ENCODE data around the gene PBX3.
A peak's percentile ranks its signal among the peaks of the same experiment; 100 is the strongest.

The PBX3 gene

GRCh38 chr9:125747765-125748445 lies 732 bp downstream of the PBX3 start:
- no peak for TF ChIP-seq CTCF (conservative IDR thresholded peaks at IDR 0.05; ENCODE audit: low read depth, low read length)
- peak; percentile 27 for DNase-seq (ENCODE audit: low read depth)
- peak overlapping the region; percentile 87 for H3K4me3 ChIP-seq (ENCODE audit: low read depth, low read length)

GRCh38 chr9:125748446-125749099 lies 1.4 kb downstream of the PBX3 start:
- DNase-seq (ENCODE audit: low read depth): peak; percentile 28
- TF ChIP-seq CTCF (conservative IDR thresholded peaks at IDR 0.05; ENCODE audit: low read depth, low read length): no peak
- peak overlapping the region; percentile 87 for H3K4me3 ChIP-seq (ENCODE audit: low read depth, low read length)

GRCh38 chr9:125749287-125749935 lies 2.2 kb downstream of the PBX3 start:
- peak overlapping the region; percentile 87 for H3K4me3 ChIP-seq (ENCODE audit: low read depth, low read length)
- DNase-seq (ENCODE audit: low read depth): no peak
- no peak for TF ChIP-seq CTCF (conservative IDR thresholded peaks at IDR 0.05; ENCODE audit: low read depth, low read length)

GRCh38 chr9:125749951-125750626 lies 2.9 kb downstream of the PBX3 start:
- DNase-seq (ENCODE audit: low read depth): peak; percentile 72
- no peak for TF ChIP-seq CTCF (conservative IDR thresholded peaks at IDR 0.05; ENCODE audit: low read depth, low read length)
- H3K4me3 ChIP-seq (ENCODE audit: low read depth, low read length): peak overlapping the region; percentile 87

- no peak for TF ChIP-seq CTCF (conservative IDR thresholded peaks at IDR 0.05; ENCODE audit: low read depth, low read length)
- no peak overlapping the region for H3K4me3 ChIP-seq (ENCODE audit: low read depth, low read length)
- DNase-seq (ENCODE audit: low read depth): no peak
Observed at GRCh38 chr9:125750627-125751011, 3.4 kb downstream of the PBX3 start.

GRCh38 chr9:125752070-125752628 lies 5.0 kb downstream of the PBX3 start:
- no peak for TF ChIP-seq CTCF (conservative IDR thresholded peaks at IDR 0.05; ENCODE audit: low read depth, low read length)
- no peak overlapping the region for H3K4me3 ChIP-seq (ENCODE audit: low read depth, low read length)
- DNase-seq (ENCODE audit: low read depth): no peak
